Lower leg skin (tissue), 4 donors: ENCODE data around the gene CCNB2. TPM values are rescaled to one million over a fixed set of nuclear protein-coding genes. Genes with fewer than 3 reads are reported as not detected.

Experiments
- DNase-seq, 2 donors: peaks; one replicate each; pipeline ENCODE4 v3.0.0-alpha.2; 2019; ENCODE audit warnings: low spot score in 2 of 2
- H3K4me3 ChIP-seq: fragments of 200-600 bp; sonication (generic); 2 replicates; pipeline ENCODE4 v1.5.1; 2017; ENCODE audit warnings: mild to moderate bottlenecking, low read depth; ENCODE audit not compliant: poor library complexity, severe bottlenecking
- POLR2A ChIP-seq, 2 donors: fragments of 450-650 bp; IDR thresholded peaks; one replicate each; pipeline ENCODE4 v1.6.1; 2016 to 2017; ENCODE audit warnings: antibody characterized with exemption in 2 of 2, mild to moderate bottlenecking in 1 of 2, moderate library complexity in 1 of 2
- WGBS, 2 donors: methylation state at CpG; one replicate each; pipeline ENCODE4 v1.1.5; 2018; 5-methylcytosine and 5-hydroxymethylcytosine counted together
- intact Hi-C: fragments of 100-400 bp; cut with DNase I; formaldehyde crosslinking; loops from one replicate; pipeline ENCODE4 v1.15.0; 2023; ENCODE audit warnings: low total_unique reads
- total RNA-seq, 4 donors: library from RNA; depleted of rRNA; stranded (reverse); fragments of >200 nt; gene quantifications; one replicate each; pipeline ENCODE4 v1.1.0, GENCODE V29; 2016
- TF ChIP-seq, protein P1 (sequence below), 3 donors: fragments of 450-650 bp; IDR thresholded peaks; one replicate each; pipeline ENCODE4 v1.5.1; 2016; ENCODE audit warnings: antibody characterized with exemption in 3 of 3, mild to moderate bottlenecking in 3 of 3, moderate library complexity in 2 of 3

Gene CCNB2
- total RNA-seq, 4 donors from 2014 or later: 3.3 to 7.6 (median 4.5) TPM

DNA sequence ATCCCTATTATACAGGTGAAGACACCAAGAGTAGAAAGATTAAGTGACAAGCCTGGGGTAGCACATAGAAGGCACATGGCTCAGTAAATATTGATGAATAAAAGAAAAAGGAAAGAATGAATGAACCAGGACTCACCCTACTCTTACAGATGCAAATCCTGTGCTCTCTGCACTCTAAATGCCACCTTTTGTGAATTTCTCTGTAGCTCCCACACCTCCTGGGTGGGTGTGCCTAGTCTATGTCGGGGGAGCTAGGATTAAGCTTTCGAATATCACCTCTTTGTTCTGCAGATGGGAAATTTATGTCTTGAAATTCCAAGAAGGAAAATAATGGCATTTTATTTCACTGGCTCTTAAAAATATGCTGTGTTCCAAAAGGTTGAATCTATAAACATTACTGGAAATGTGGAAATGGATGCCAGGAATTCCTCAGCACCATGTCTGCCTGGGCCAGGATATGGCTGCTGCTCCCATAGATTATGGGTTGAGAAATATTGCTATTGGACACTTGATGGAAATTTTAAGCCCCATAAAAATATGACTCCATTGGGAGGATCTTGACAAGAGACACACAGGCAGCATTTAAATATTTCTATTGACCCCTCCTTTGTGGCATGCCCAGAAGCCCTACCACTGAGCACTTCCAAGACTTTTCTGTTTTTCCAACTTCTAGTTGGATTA lies 43.3 kb downstream of the CCNB2 start:
- 45 to 51% methylated on average over 2 of the region's 2 CpGs for WGBS, 2 donors
- no peak overlapping the region for H3K4me3 ChIP-seq
- no peak for TF ChIP-seq POLR2A (IDR thresholded peaks at IDR 0.05)
- TF ChIP-seq, protein P1, sequence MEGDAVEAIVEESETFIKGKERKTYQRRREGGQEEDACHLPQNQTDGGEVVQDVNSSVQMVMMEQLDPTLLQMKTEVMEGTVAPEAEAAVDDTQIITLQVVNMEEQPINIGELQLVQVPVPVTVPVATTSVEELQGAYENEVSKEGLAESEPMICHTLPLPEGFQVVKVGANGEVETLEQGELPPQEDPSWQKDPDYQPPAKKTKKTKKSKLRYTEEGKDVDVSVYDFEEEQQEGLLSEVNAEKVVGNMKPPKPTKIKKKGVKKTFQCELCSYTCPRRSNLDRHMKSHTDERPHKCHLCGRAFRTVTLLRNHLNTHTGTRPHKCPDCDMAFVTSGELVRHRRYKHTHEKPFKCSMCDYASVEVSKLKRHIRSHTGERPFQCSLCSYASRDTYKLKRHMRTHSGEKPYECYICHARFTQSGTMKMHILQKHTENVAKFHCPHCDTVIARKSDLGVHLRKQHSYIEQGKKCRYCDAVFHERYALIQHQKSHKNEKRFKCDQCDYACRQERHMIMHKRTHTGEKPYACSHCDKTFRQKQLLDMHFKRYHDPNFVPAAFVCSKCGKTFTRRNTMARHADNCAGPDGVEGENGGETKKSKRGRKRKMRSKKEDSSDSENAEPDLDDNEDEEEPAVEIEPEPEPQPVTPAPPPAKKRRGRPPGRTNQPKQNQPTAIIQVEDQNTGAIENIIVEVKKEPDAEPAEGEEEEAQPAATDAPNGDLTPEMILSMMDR (IDR thresholded peaks at IDR 0.05): no peak
- DNase-seq: peak in 1 of 2 donors; percentile 31
- intact Hi-C loops: no loop called here

DNA sequence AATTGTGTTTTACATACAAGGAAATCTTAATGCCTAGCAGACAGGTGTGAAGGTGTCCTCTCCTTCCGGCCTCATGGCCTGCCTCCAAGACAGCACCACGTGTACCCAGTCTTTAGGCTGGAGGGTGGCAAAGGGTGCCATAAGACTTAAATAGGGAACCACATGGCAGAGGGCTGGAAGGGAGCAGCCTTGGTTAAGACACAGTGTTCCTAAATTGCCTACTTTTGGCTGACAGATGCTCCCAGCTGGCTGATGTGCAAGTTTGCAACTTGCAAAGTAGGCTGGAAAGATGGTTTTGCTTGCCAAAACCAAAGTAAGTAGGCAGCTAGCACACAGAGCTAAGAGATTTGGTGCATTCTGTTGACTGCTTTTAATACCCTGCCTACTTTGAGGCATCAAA lies 45.2 kb downstream of the CCNB2 start:
- TF ChIP-seq, protein P1 (IDR thresholded peaks at IDR 0.05): no peak
- TF ChIP-seq POLR2A (IDR thresholded peaks at IDR 0.05): no peak
- H3K4me3 ChIP-seq: no peak overlapping the region
- 29 to 33% methylated on average over 2 of the region's 2 CpGs for WGBS, 2 donors
- intact Hi-C loops: no loop called here
- DNase-seq: peak in 1 of 2 donors; percentile 37

DNA sequence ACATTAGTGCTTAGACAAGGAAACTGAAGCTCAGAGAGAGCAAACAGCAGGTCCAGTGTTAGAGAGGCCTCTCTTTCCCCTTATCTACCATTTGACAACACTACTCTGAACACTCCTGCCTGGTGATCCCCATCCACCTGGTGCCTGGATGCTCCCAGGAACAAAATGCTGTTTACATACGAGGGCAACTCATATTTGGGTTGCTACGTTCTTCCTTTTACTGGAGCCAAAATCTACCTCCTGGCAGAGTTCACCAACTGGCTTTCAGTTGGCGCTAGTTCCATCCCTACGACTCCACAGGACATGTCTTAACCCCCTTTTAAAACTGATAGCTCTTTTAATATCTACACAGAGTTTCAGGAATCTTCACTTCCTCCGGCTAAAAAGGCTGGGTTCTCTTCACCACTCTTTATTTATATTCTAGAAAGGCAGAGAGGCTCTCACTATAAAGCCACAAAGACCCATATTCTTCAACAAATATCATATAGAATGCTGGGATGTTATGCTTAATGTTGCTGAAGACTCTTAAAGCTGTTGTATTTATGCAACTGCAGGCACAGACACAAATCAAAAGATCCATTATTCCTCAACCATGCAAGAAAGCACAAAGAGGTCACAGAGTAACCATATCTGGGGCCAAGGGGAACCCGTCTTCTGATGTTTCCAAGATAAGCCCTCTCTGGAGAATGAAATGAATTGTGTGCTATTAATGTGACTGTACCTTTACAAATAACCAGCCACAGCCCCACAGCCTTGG lies 47.9 kb downstream of the CCNB2 start:
- 74 to 76% methylated on average over 6 of the region's 6 CpGs for WGBS, 2 donors
- TF ChIP-seq, protein P1 (IDR thresholded peaks at IDR 0.05): no peak
- DNase-seq: no peak
- intact Hi-C loops: no loop called here
- H3K4me3 ChIP-seq: no peak overlapping the region

DNA sequence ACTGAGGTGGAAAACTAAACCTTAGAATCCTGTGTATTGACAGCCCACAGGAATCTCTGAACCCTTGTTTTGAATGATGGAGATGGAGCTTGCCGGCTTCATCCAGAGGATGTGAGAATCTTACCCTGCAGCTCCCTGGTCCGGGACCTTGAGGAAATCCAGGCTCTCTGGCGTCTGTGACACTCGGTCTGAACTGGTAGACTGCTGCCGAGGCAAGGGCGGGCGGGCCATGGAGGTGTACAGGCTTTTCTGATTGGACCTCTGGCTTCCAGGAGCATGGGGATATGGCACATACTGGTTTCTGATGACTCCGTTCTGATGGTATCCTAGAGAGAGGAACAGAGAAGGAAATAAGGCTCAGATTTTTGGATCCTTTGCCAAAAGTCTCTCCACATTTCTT lies 48.5 kb downstream of the CCNB2 start:
- intact Hi-C loops: no loop called here
- no peak for DNase-seq
- TF ChIP-seq, protein P1 (IDR thresholded peaks at IDR 0.05): no peak
- TF ChIP-seq POLR2A (IDR thresholded peaks at IDR 0.05): no peak
- WGBS, 2 donors: 95 to 96% methylated on average over 8 of the region's 8 CpGs
- no peak overlapping the region for H3K4me3 ChIP-seq

DNA sequence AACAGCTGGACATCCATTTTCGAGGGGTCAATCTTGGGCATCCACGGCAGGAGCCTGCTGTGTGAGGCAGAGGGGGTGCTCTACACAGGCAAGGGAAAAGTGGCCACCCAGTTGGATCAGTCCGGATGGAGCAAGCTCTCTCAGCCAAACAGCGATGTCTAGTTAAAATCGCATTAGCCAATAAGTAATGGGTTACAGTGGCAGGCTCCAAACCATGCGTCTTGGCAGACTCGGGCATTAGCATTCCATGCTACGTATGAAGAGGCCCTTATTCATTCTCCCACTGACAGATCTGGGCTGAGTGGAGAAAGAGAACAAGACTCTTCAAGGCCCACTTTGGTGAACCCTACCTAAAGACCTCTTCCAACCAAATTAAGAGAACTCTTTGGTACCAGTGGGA lies 49.3 kb downstream of the CCNB2 start:
- TF ChIP-seq, protein P1 (IDR thresholded peaks at IDR 0.05): no peak
- TF ChIP-seq POLR2A (IDR thresholded peaks at IDR 0.05): no peak
- no peak for DNase-seq
- intact Hi-C loops: no loop called here
- no peak overlapping the region for H3K4me3 ChIP-seq
- WGBS, 2 donors: 75 to 89% methylated on average over 8 of the region's 8 CpGs
